Right lobe of liver (tissue), 6 donors: ENCODE data around the gene PCBP4. TPM values are rescaled to one million over a fixed set of nuclear protein-coding genes. Genes with fewer than 3 reads are reported as not detected.
A peak's percentile ranks its signal among the peaks of the same experiment; 100 is the strongest.

ENCODE experiments used
- ATAC-seq, 4 donors: fragments of 200-7000 bp; cut with Tn5 transposase; one replicate each; pipeline ENCODE4 v1.9.1; 2020; ENCODE audit warnings: mild to moderate bottlenecking in 4 of 4, moderate library complexity in 4 of 4
- DNase-seq, 3 donors: peaks; one replicate each; pipeline ENCODE4 v3.0.0-alpha.2; 2020
- H3K27ac ChIP-seq, 3 donors: fragments of 200-600 bp; one replicate each; pipeline ENCODE4 v1.8.0; 2022
- H3K27me3 ChIP-seq, 2 donors: fragments of 200-600 bp; one replicate each; pipeline ENCODE4 v1.8.0; 2022
- H3K36me3 ChIP-seq, 4 donors: fragments of 200-600 bp; sonication (generic) in 1 of 4; one replicate each; pipeline versions ENCODE4 v1.5.1 to v1.8.0; 2017 to 2022; ENCODE audit warnings: control low read depth in 1 of 4
- H3K4me1 ChIP-seq, 4 donors: fragments of 200-600 bp; sonication (generic) in 1 of 4; one replicate each; pipeline versions ENCODE4 v1.5.1 to v1.8.0; 2017 to 2022; ENCODE audit warnings: control low read depth in 1 of 4
- H3K4me3 ChIP-seq, 3 donors: fragments of 200-600 bp; one replicate each; pipeline ENCODE4 v1.8.0; 2022
- H3K9me3 ChIP-seq, 4 donors: fragments of 200-600 bp; sonication (generic) in 1 of 4; one replicate each; pipeline versions ENCODE4 v1.5.1 to v1.8.0; 2017 to 2022; ENCODE audit warnings: control low read depth in 1 of 4
- CTCF ChIP-seq, 4 donors: fragments of 200-600 bp in 3 of 4; fragments of 450-650 bp in 1 of 4; IDR thresholded peaks; one replicate each; pipeline versions ENCODE4 v1.5.1 to v1.8.0; 2016 to 2022; ENCODE audit warnings: antibody characterized with exemption in 4 of 4, mild to moderate bottlenecking in 2 of 4
- POLR2A ChIP-seq: fragments of 450-650 bp; IDR thresholded peaks from one replicate; pipeline ENCODE4 v1.6.1; 2017; ENCODE audit warnings: antibody characterized with exemption, mild to moderate bottlenecking
- WGBS: methylation state at CpG from one replicate; pipeline ENCODE4 v1.1.6; 2018; ENCODE audit warnings: low coverage, low lambda C conversion rate; ENCODE audit not compliant: insufficient coverage; ENCODE audit errors: missing lambda C conversion rate; 5-methylcytosine and 5-hydroxymethylcytosine counted together
- intact Hi-C, 2 donors: fragments of 100-400 bp; cut with DNase I; formaldehyde crosslinking; loops; one replicate each; pipeline versions ENCODE4 v1.11.2 to v1.14.1; 2022
- total RNA-seq, 6 experiments: library from RNA; depleted of rRNA in 2 of 6; stranded (reverse); fragments of >200 nt in 2 of 6; fragmentation: NEBNext Ultra II Directional in 3 of 6; extraction: Animal tissue kit (Norgen Biotek cat#: 25700) in 3 of 6; gene quantifications; one replicate each; pipeline versions ENCODE4 v1.1.0 to v1.2.4, GENCODE V29; 2016 to 2023
- donor health status: DM: no; HTN: yes; CAD: no.
- donor health status: DM: no; HTN: no; CAD: no.
- donor health status: DM: no; HTN: no; CAD: no.
- donor health status: DM: no; HTN: yes; CAD: no.
- donor health status: DM: no; HTN: yes; CAD: no.

PCBP4 gene
- total RNA-seq, 6 experiments from 2014 or later, result 6.5 to 19.2 (median 11.7) TPM

- ATAC-seq, result peak; percentile 80 to 90 (median 84)
- 0% methylated on average over 14 of the region's 68 CpGs for WGBS
These were observed 15.8 kb upstream of the PCBP4 start, which contains the start of gene ACY1 for GRCh38 chr3:51982838-51983577. Gene ACY1, plus strand, starts transcription at chr3:51983535. Its CDS starts 530 bp downstream, at chr3:51984065.

GRCh38 chr3:51982352-51982837 is 15.1 kb upstream of the PCBP4 start:
- H3K36me3 ChIP-seq, result peaks cover 0 to 2% (median 0%) of the 10 kb centered on the region in 4 donors
- no peaks in the 10 kb centered on the region for H3K27me3 ChIP-seq
- peak overlapping the region; percentile 55 to 80 (median 64) for H3K4me3 ChIP-seq
- peak; percentile 80 to 91 (median 89) for DNase-seq
- intact Hi-C loops, result no loop called here
- ATAC-seq, result peak; percentile 66 to 75 (median 70)
- H3K27ac ChIP-seq, result peak overlapping the region; percentile 74 to 91 (median 83)
- no peaks in the 10 kb centered on the region for H3K9me3 ChIP-seq
- 2% methylated on average over 4 of the region's 4 CpGs for WGBS
- H3K4me1 ChIP-seq, result peaks cover 0 to 33% (median 7%) of the 10 kb centered on the region in 4 donors
- TF ChIP-seq POLR2A, result no peak
- peak; percentile 58 to 87 (median 62) for TF ChIP-seq CTCF (IDR thresholded peaks at IDR 0.05)

More at GRCh38 chr3:51982838-51983577, 15.8 kb upstream of the PCBP4 start, which contains the start of gene ACY1:
- Histone ChIP-seq H3K9me3 (no peaks in the 10 kb centered on the region), H3K36me3 (peaks cover 0 to 3% (median 0%) of the 10 kb centered on the region in 4 donors), H3K4me3 (peak within 1 kb of the TSS; percentile 55 to 80 (median 64)), H3K27me3 (no peaks in the 10 kb centered on the region), H3K27ac (peak within 1 kb of the TSS; percentile 74 to 91 (median 83)), H3K4me1 (peaks cover 0 to 28% (median 7%) of the 10 kb centered on the region in 4 donors)
- intact Hi-C loops, result no loop called here
- TF ChIP-seq POLR2A (peak; percentile 95), CTCF (IDR thresholded peaks at IDR 0.05) (peak in 1 of 4 donors; percentile 3)
- DNase-seq, result peak; percentile 94 to 97 (median 97)

- 95% methylated on average over 7 of the region's 10 CpGs for whole genome bisulfite sequencing
- no peak for DNase-seq
- peaks cover 0 to 38% (median 7%) of the 10 kb centered on the region in 4 donors for H3K4me1 ChIP-seq
- no peaks in the 10 kb centered on the region for H3K36me3 ChIP-seq
- no peak overlapping the region for H3K27ac ChIP-seq
- no peak overlapping the region for H3K4me3 ChIP-seq
- no peak for ATAC-seq
- H3K9me3 ChIP-seq, result no peaks in the 10 kb centered on the region
- H3K27me3 ChIP-seq, result no peaks in the 10 kb centered on the region
- intact Hi-C loops, result no loop called here
- no peak for TF ChIP-seq POLR2A
- no peak for TF ChIP-seq CTCF (IDR thresholded peaks at IDR 0.05)
These were observed 13.0 kb upstream of the PCBP4 start for GRCh38 chr3:51980253-51980652.

- no peak overlapping the region for H3K27ac ChIP-seq
These were observed 10.9 kb upstream of the PCBP4 start for GRCh38 chr3:51978143-51978502.

More at GRCh38 chr3:51978143-51978502, 10.9 kb upstream of the PCBP4 start:
- ATAC-seq, result no peak
- no peaks in the 10 kb centered on the region for H3K36me3 ChIP-seq
- DNase-seq, result no peak
- no CpG with 5 or more reads among the region's 4 CpGs for WGBS
- no peaks in the 10 kb centered on the region for H3K9me3 ChIP-seq
- no peaks in the 10 kb centered on the region for H3K27me3 ChIP-seq
- no peak overlapping the region for H3K4me3 ChIP-seq
- peaks cover 0 to 25% (median 8%) of the 10 kb centered on the region in 4 donors for H3K4me1 ChIP-seq
- intact Hi-C loops, result no loop called here
- TF ChIP-seq POLR2A, result no peak
- TF ChIP-seq CTCF (IDR thresholded peaks at IDR 0.05), result no peak
